Neural cell (in vitro differentiated cells): ENCODE results near the gene EIF4B.
"Not testable (repeated sequence)": the region's sequence is repeated elsewhere in the genome, so short reads cannot be mapped to it uniquely, and the experiment has no call there.

Experiments
- CTCF ChIP-seq: fragments of 450-650 bp; IDR thresholded peaks from 2 replicates; pipeline ENCODE4 v1.5.1; 2014; ENCODE audit warnings: antibody characterized with exemption, mild to moderate bottlenecking, moderate library complexity; ENCODE audit not compliant: poor library complexity, severe bottlenecking
- EP300 ChIP-seq: fragments of 450-650 bp; conservative IDR thresholded peaks from 2 replicates; pipeline ENCODE4 v1.6.1; 2014; ENCODE audit warnings: antibody characterized with exemption, mild to moderate bottlenecking, moderate library complexity; ENCODE audit not compliant: poor library complexity, severe bottlenecking
- EZH2 ChIP-seq: fragments of 200-600, 300-800 bp; shearing (Covaris generic), sonication (generic); IDR thresholded peaks from 2 replicates; pipeline ENCODE4 v1.6.1; 2014; ENCODE audit warnings: antibody characterized with exemption, low read length, borderline replicate concordance, mild to moderate bottlenecking; ENCODE audit not compliant: insufficient read depth, poor library complexity, severe bottlenecking
- RAD21 ChIP-seq: fragments of 450-650 bp; conservative IDR thresholded peaks from 2 replicates; pipeline ENCODE4 v1.6.1; 2014; ENCODE audit warnings: antibody characterized with exemption, mild to moderate bottlenecking, moderate library complexity
- REST ChIP-seq: IDR thresholded peaks from 2 replicates; pipeline ENCODE4 v1.6.1; 2012; ENCODE audit warnings: borderline replicate concordance
- SMC3 ChIP-seq: fragments of 450-650 bp; conservative IDR thresholded peaks from 2 replicates; pipeline ENCODE4 v1.6.1; 2014; ENCODE audit warnings: antibody characterized with exemption, mild to moderate bottlenecking, moderate library complexity; ENCODE audit not compliant: poor library complexity

DNA sequence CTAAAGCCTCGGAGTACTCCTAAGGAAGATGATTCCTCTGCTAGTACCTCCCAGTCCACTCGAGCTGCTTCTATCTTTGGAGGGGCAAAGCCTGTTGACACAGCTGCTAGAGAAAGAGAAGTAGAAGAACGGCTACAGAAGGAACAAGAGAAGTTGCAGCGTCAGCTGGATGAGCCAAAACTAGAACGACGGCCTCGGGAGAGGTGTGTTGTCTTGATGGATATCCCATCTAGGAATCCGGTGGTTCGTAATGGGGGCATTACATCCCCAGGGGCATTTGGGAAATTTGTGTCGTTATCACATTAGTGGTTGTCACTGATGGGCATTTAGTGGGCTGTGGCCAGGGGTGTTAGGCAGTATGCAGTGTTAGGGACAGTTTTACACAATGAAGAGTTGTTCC lies 27.6 kb downstream of the EIF4B start:
- not testable (repeated sequence) for TF ChIP-seq EP300, RAD21, EZH2, CTCF, REST, SMC3
